SK-N-SH (cell line): ENCODE measurements around the gene CEP78. TPM values are rescaled to one million over a fixed set of nuclear protein-coding genes. Genes with fewer than 3 reads are reported as not detected.

Experiments used
- CTCF ChIA-PET: fragments of 300-600, 350-600 bp; formaldehyde crosslinking; extraction: SDS; loops from one replicate; lab custom pipeline; 2021; lab: Yijun Ruan, JAX
- POLR2A ChIA-PET: fragments of 350-600 bp; sonication (Branson Sonifier 250); formaldehyde crosslinking; extraction: SDS; loops from one replicate; lab custom pipeline; 2020; ENCODE audit warnings: antibody characterized with exemption, inconsistent platforms; lab: Yijun Ruan, JAX
- DNase-seq: peaks from one replicate; pipeline ENCODE4 v3.0.0; 2012
- H2AFZ ChIP-seq: fragments of 200-600 bp; sonication (generic); 2 replicates; pipeline ENCODE4 v1.8.1; 2016; ENCODE audit warnings: antibody characterized with exemption, mild to moderate bottlenecking, low read depth
- H3F3A ChIP-seq: fragments of 200-600 bp; sonication (generic); replicated peaks from 2 replicates; pipeline ENCODE3; 2016; ENCODE audit warnings: antibody characterized with exemption, mild to moderate bottlenecking; ENCODE audit not compliant: insufficient read depth
- H3K27ac ChIP-seq, 2 experiments: fragments of 200-500 bp in 1 of 2; fragments of 200-600 bp in 1 of 2; sonication (Bioruptor generic) in 1 of 2; sonication (generic), shearing (Covaris generic) in 1 of 2; 2 replicates each; pipeline versions ENCODE4 v1.5.1 to v1.6.1; 2014 to 2016; ENCODE audit warnings: low read depth in 2 of 2, inconsistent platforms in 1 of 2, low read length in 1 of 2, mild to moderate bottlenecking in 1 of 2, mixed read lengths in 1 of 2
- H3K27me3 ChIP-seq: fragments of 200-600 bp; sonication (generic), shearing (Covaris generic); 2 replicates; pipeline ENCODE4 v1.6.1; 2016; ENCODE audit warnings: mixed run types; ENCODE audit not compliant: insufficient read depth
- H3K36me3 ChIP-seq, 2 experiments: fragments of 200-500 bp in 1 of 2; fragments of 200-600 bp in 1 of 2; sonication (Bioruptor generic) in 1 of 2; sonication (generic) in 1 of 2; replicated peaks in 1 of 2; 2 replicates each; pipeline versions ENCODE3 to v1.5.1; 2014 to 2016; ENCODE audit warnings: low read length in 1 of 2, mild to moderate bottlenecking in 1 of 2; ENCODE audit not compliant: insufficient read depth in 2 of 2, control insufficient read depth in 1 of 2
- H3K4me1 ChIP-seq, 2 experiments: fragments of 200-500 bp in 1 of 2; fragments of 200-600 bp in 1 of 2; sonication (Bioruptor generic) in 1 of 2; sonication (generic), shearing (Covaris generic) in 1 of 2; 2 replicates each; pipeline versions ENCODE4 v1.5.1 to v1.6.1; 2014 to 2016; ENCODE audit warnings: low read depth in 1 of 2, low read length in 1 of 2, mixed run types in 1 of 2; ENCODE audit not compliant: insufficient read depth in 2 of 2, control insufficient read depth in 1 of 2
- H3K4me2 ChIP-seq: fragments of 200-600 bp; sonication (generic), shearing (Covaris generic); 2 replicates; pipeline ENCODE4 v1.6.1; 2017; ENCODE audit warnings: mixed run types
- H3K4me3 ChIP-seq, 2 experiments: fragments of 200-500 bp in 1 of 2; fragments of 200-600 bp in 1 of 2; sonication (Bioruptor generic) in 1 of 2; sonication (generic), shearing (Covaris generic) in 1 of 2; 2 replicates each; pipeline versions ENCODE4 v1.5.1 to v1.8.1; 2014 to 2016; ENCODE audit warnings: low read depth in 2 of 2, inconsistent platforms in 1 of 2, low read length in 1 of 2, mild to moderate bottlenecking in 1 of 2, mixed read lengths in 1 of 2, moderate library complexity in 1 of 2
- H3K79me2 ChIP-seq: fragments of 200-600 bp; sonication (generic); 2 replicates; pipeline ENCODE4 v1.8.1; 2017; ENCODE audit warnings: mild to moderate bottlenecking; ENCODE audit not compliant: insufficient read depth
- H3K9ac ChIP-seq: fragments of 200-600 bp; sonication (generic); 2 replicates; pipeline ENCODE4 v1.6.1; 2017; ENCODE audit warnings: mixed run types
- H3K9me2 ChIP-seq: fragments of 200-600 bp; sonication (generic); 2 replicates; pipeline ENCODE4 v1.6.1; 2017; ENCODE audit warnings: mixed run types
- H3K9me3 ChIP-seq: fragments of 200-600 bp; sonication (generic); 2 replicates; pipeline ENCODE4 v1.6.1; 2017; ENCODE audit warnings: mixed run types, mild to moderate bottlenecking, moderate library complexity
- H4K20me1 ChIP-seq: fragments of 200-600 bp; sonication (generic); 2 replicates; pipeline ENCODE4 v1.6.1; 2017; ENCODE audit warnings: mild to moderate bottlenecking, mixed run types; ENCODE audit not compliant: insufficient read depth
- EP300 ChIP-seq, 2 experiments: IDR thresholded peaks; 2 replicates each; pipeline versions ENCODE4 v1.4.0 to v1.6.1; 2012; ENCODE audit warnings: borderline replicate concordance in 1 of 2, low read depth in 1 of 2, low read length in 1 of 2
- EZH2phosphoT487 ChIP-seq: fragments of 200-600 bp; sonication (generic); IDR thresholded peaks from 2 replicates; pipeline ENCODE4 v1.6.1; 2017; ENCODE audit warnings: low read depth, mixed run types, mild to moderate bottlenecking, antibody characterized with exemption, moderate library complexity, borderline replicate concordance
- GABPA ChIP-seq: IDR thresholded peaks from 2 replicates; pipeline ENCODE4 v1.4.0; 2012; ENCODE audit warnings: low read depth, mild to moderate bottlenecking
- GATA2 ChIP-seq: sonication (generic); formaldehyde crosslinking; IDR thresholded peaks from 2 replicates; pipeline ENCODE4 v1.5.0; 2020; ENCODE audit warnings: mild to moderate bottlenecking, missing genetic modification reagents
- IRF3 ChIP-seq: fragments of 150-350 bp; IDR thresholded peaks from 2 replicates; pipeline ENCODE4 v1.6.1; 2016; ENCODE audit warnings: mild to moderate bottlenecking, low read depth, low read length
- JUND ChIP-seq: IDR thresholded peaks from 2 replicates; pipeline ENCODE4 v1.4.0; 2012
- MAX ChIP-seq: IDR thresholded peaks from 2 replicates; pipeline ENCODE4 v1.4.0; 2012; ENCODE audit warnings: low read depth
- MEF2A ChIP-seq: IDR thresholded peaks from 2 replicates; pipeline ENCODE4 v1.4.0; 2012; ENCODE audit warnings: low read depth, borderline replicate concordance
- MXI1 ChIP-seq: IDR thresholded peaks from 2 replicates; pipeline ENCODE4 v1.6.1; 2012; ENCODE audit warnings: mild to moderate bottlenecking, low read depth, low read length, improper control_type of control experiment
- PBX3 ChIP-seq: IDR thresholded peaks from 2 replicates; pipeline ENCODE4; 2012
- RAD21 ChIP-seq: IDR thresholded peaks from 2 replicates; pipeline ENCODE4 v1.6.1; 2012; ENCODE audit warnings: mild to moderate bottlenecking, low read length
- RCOR1 ChIP-seq: fragments of 150-350 bp; IDR thresholded peaks from 2 replicates; pipeline ENCODE4 v1.6.1; 2017; ENCODE audit warnings: antibody characterized with exemption, low read length
- REST ChIP-seq: IDR thresholded peaks from 2 replicates; pipeline ENCODE4 v1.6.1; 2012; ENCODE audit warnings: mild to moderate bottlenecking, low read depth, low read length, moderate library complexity
- SIN3A ChIP-seq: IDR thresholded peaks from 2 replicates; pipeline ENCODE4 v1.6.1; 2012; ENCODE audit warnings: low read depth, mild to moderate bottlenecking, low read length, moderate library complexity, borderline replicate concordance
- WGBS: methylation state at CpG from one replicate; pipeline ENCODE4 v1.1.6; 2017; ENCODE audit warnings: low lambda C conversion rate; 5-methylcytosine and 5-hydroxymethylcytosine counted together
- polyA plus RNA-seq, 3 experiments: library from polyadenylated mRNA; depleted of rRNA; stranded (reverse); fragments of >200 nt; gene quantifications; 2 replicates each; pipeline ENCODE4 v1.2.3, GENCODE V29; 2012
- TF ChIP-seq, protein P1 (sequence below): IDR thresholded peaks from 2 replicates; pipeline ENCODE4 v1.4.0; 2012; ENCODE audit warnings: low read depth, borderline replicate concordance
- TF ChIP-seq, protein P2 (sequence below): IDR thresholded peaks from 2 replicates; pipeline ENCODE4 v1.4.0; 2012; ENCODE audit warnings: low read depth, borderline replicate concordance

CEP78 gene
- polyA plus RNA-seq, 1 of the 3 experiments (the other 2 are of a cell fraction): 6.2 TPM

GRCh38 chr9:78218890-78219289, 17.0 kb upstream of the CEP78 start:
- Histone ChIP-seq H3K4me3 (no peak overlapping the region), H3K9me3 (no peaks in the 10 kb centered on the region), H2AFZ (no peak overlapping the region), H3K79me2 (no peaks in the 10 kb centered on the region), H4K20me1 (no peaks in the 10 kb centered on the region), H3K9ac (no peak overlapping the region), H3K27me3 (no peaks in the 10 kb centered on the region), H3F3A (no peaks in the 10 kb centered on the region), H3K36me3 (no peaks in the 10 kb centered on the region), H3K4me2 (no peak overlapping the region), H3K9me2 (no peaks in the 10 kb centered on the region), H3K4me1 (no peaks in the 10 kb centered on the region), H3K27ac (no peak overlapping the region)
- DNase-seq: no peak
- CTCF ChIA-PET: interaction anchor here (1.0 kb wide), 2 partner anchors 39 to 147 kb away, joined by 3 to 4 read pairs; no protein-coding TSS in a partner anchor
- WGBS: 83% methylated on average over 13 of the region's 13 CpGs
- TF ChIP-seq, protein P1, sequence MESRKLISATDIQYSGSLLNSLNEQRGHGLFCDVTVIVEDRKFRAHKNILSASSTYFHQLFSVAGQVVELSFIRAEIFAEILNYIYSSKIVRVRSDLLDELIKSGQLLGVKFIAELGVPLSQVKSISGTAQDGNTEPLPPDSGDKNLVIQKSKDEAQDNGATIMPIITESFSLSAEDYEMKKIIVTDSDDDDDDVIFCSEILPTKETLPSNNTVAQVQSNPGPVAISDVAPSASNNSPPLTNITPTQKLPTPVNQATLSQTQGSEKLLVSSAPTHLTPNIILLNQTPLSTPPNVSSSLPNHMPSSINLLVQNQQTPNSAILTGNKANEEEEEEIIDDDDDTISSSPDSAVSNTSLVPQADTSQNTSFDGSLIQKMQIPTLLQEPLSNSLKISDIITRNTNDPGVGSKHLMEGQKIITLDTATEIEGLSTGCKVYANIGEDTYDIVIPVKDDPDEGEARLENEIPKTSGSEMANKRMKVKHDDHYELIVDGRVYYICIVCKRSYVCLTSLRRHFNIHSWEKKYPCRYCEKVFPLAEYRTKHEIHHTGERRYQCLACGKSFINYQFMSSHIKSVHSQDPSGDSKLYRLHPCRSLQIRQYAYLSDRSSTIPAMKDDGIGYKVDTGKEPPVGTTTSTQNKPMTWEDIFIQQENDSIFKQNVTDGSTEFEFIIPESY: no peak
- TF ChIP-seq REST (no peak), RCOR1 (no peak), EZH2phosphoT487 (no peak), MAX (no peak), MEF2A (no peak), GABPA (no peak), IRF3 (no peak), JUND (no peak), GATA2 (no peak), SIN3A (no peak), EP300 (IDR thresholded peaks at IDR 0.05; ENCODE audit: borderline replicate concordance in 1 of 2, low read depth in 1 of 2, low read length in 1 of 2) (no peak), PBX3 (no peak), RAD21 (no peak), MXI1 (no peak)
- TF ChIP-seq, protein P2, sequence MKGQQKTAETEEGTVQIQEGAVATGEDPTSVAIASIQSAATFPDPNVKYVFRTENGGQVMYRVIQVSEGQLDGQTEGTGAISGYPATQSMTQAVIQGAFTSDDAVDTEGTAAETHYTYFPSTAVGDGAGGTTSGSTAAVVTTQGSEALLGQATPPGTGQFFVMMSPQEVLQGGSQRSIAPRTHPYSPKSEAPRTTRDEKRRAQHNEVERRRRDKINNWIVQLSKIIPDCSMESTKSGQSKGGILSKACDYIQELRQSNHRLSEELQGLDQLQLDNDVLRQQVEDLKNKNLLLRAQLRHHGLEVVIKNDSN: no peak
- POLR2A ChIA-PET: no interaction called here
